GF-D8 (cell line): ENCODE data around the gene RNASEH2C.
A peak's percentile ranks its signal among the peaks of the same experiment; 100 is the strongest.
"Not testable (repeated sequence)": the region's sequence is repeated elsewhere in the genome, so short reads cannot be mapped to it uniquely, and the experiment has no call there.

Experiments
- DNase-seq: peaks from one replicate; lab custom pipeline; 2025; lab: John Stamatoyannopoulos, UW

Gene RNASEH2C

DNA sequence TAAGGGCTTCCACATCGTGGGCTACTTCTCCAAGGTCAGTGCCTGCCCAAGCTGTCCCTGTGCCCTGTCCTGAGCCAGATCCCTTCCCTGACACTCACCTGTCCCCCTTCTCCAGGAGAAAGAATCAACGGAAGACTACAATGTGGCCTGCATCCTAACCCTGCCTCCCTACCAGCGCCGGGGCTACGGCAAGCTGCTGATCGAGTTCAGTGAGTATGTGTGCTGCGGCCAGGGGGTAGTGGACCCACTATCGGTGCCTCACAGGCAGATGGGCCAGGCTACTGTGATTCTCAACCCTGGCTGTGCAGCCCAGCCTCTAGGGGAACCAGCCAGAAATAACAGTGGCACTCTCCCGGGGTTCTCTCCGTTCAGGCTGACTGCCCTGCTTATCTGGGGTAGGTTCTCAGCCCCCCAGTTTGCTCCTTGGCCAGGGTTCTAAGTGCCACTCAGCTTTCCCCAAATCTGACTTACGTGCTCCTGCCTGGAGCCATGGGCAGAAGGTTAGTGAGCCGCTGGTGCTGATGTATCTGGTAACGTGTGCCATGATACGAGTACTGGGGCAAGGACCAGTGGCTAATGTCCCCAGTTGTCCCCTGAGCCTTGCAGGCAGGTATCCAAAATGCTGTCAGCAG is 3.7 kb downstream of the RNASEH2C start:
- DNase-seq, result no peak

DNA sequence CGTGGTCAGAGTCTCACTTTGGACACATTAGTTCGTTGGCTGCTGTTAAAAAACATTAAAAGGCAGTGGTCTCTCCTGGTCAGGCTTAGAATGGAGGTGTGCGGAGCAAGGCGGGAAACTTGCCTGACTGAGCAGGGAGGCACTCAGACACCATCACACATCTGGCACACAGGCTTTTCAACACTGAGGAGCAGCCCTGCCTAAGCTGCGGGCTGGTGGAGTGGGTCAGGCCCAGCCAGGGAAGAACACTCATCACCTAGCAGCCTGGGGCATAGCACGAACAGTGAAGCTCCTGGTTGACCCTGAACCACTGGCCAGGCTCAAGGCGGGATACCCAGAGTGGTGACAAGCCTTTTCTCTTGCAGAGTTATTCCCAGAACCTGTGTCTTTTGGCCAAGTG is 4.3 kb downstream of the RNASEH2C start:
- no peak for DNase-seq

- no peak for DNase-seq
Measured at GRCh38 chr11:65714433-65714832, 6.2 kb downstream of the RNASEH2C start.

DNA sequence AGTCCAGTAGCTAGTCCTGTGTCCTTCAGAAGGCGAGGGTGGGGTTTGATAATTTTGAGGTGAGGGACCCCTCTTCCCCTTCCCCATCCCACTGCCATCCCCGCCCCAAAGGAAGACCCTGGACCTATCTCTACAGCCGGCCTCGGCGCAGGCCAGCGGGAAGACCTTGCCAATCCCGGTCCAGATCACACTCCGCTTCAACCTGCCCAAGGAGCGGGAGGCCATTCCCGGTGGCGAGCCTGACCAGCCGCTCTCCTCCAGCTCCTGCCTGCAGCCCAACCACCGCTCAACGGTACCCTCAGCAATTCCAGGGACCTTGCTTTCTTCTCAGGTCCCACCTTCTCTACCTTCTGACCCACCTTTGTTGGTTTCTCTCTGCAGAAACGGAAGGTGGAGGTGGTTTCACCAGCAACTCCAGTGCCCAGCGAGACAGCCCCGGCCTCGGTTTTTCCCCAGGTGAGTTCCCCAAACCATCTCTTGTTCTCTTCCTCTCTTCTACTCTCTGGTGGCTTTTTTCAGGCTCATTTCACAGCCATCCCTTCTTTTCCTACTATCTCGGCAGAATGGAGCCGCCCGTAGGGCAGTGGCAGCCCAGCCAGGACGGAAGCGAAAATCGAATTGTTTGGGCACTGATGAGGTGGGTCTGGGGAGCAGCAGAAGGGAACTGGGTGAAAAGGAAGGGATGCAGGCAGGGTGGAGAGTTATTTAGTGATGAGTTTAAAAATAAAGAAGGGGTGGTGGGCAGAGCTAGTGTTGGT is 7.2 kb downstream of the RNASEH2C start:
- DNase-seq, result no peak

DNA sequence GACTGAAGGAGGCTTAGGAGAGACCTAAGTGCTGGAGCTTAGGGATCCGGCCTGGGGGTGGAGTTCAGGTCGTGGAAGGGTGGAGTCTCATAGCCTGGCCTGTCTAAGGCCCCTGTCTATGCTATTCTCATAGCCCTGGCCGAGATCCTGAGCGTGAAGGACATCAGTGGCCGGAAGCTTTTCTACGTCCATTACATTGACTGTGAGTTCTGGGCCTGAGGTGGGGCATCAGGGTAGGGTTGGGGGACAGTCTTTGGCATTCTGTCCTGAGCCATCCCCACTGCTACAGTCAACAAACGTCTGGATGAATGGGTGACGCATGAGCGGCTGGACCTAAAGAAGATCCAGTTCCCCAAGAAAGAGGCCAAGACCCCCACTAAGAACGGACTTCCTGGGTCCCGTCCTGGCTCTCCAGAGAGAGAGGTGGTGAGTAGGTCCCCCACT is 7.9 kb downstream of the RNASEH2C start:
- DNase-seq, result no peak

DNA sequence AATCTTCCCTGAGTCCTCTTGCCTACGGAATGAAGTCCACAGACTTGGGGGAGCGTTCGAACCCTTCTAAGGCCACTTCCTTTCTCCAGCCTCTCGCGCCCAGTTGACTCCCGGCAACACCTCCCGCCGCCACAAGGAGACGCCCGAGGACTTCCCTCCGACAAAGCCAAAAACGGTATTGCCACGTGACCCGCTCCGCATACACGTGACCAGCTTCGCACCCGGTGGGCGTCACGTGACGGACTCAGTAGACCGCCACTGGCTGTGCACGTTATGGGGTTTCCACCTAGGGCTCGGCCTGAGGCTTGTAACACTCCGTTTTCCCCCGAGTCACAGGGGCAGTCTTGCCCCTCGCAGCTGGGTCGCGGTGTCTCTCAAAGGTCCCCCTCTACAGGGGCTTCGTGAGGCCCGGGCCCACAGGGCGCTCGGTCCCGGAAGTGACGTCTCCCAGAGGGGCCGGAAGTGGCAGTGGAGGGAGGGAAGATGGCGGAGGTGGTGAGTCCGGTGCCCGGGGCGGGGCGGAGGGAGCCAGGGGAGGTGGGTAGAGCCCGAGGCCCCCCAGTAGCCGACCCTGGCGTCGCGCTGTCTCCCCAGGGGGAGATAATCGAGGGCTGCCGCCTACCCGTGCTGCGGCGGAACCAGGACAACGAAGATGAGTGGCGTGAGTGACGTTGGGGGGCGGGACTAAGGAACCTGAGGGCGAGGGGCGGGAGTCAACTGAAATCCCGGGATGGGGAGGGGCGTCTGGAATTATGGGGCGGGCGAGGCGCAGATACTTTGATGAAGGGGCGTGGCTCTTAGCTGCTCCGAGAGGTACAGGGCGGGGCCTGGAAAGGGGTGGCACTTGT is 8.6 kb downstream of the RNASEH2C start, which contains the start of gene KAT5:
KAT5 (plus strand) TSS at position 468 of the 848 bp plus-strand sequence; CDS start at position 484, 16 bp downstream.
- DNase-seq, result peak; percentile 93

GRCh38 chr11:65710421-65710820 is 10.2 kb downstream of the RNASEH2C start:
- DNase-seq, result no peak

DNA sequence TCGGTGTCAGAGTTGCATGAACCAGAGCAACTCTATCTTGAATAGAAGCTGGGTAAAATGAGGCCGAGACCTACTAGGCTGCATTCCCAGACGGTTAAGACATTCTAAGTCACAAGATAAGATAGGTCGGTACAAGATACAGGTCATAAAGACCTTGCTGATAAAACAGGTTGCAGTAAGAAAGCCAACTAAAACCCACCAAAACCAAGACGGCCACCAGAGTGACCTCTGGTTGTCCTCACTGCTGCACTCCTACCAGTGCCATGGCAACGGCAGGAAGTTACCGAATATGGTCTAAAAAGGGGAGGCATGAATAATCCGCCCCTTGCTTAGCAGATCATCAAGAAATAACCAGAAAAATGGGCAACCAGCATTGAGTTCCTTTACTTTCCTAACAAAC is 10.9 kb downstream of the RNASEH2C start:
- no peak for DNase-seq

- DNase-seq, result no peak
Measured at GRCh38 chr11:65708451-65708850, 12.1 kb downstream of the RNASEH2C start.

DNA sequence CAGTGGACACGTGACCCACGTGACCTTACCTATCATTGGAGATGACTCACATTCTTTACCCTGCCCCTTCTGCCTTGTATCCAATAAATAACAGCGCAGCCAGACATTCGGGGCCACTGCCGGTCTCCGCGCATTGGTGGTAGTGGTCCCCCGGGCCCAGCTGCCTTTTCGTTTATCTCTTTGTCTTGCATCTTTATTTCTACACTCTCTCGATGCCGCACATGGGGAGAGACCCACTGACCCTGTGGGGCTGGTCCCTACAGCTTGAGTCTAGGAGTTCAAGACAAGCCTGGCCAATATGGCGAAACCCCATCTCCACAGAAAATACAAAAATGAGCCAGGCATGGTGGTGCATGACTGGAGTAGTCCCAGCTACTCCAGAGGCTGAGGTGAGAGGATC is 13.6 kb downstream of the RNASEH2C start:
- not testable (repeated sequence) for DNase-seq

DNA sequence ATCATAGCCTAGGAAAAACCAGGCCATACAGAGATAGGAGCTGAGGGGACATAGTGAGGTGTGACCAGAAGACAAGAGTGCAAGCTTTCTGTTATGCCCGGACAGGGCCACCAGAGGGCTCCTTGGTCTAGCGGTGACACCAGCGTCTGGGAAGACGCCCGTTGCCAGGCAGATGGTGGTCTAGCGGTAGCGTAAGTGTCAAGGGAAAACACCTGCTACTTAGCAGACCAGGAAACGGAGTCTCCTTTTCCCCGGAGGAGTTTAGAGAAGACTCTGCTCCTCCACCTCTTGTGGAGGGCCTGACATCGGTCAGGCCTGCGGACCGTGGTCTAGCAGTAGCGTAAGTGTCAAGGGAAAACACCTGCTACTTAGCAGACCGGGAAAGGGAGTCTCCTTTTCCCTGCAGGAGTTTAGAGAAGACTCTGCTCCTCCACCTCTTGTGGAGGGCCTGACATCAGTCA is 14.3 kb downstream of the RNASEH2C start:
- DNase-seq, result peak; percentile 32

- no peak for DNase-seq
Measured at GRCh38 chr11:65703846-65704245, 16.8 kb downstream of the RNASEH2C start.

- no peak for DNase-seq
Measured at GRCh38 chr11:65701686-65702085, 18.9 kb downstream of the RNASEH2C start.

DNA sequence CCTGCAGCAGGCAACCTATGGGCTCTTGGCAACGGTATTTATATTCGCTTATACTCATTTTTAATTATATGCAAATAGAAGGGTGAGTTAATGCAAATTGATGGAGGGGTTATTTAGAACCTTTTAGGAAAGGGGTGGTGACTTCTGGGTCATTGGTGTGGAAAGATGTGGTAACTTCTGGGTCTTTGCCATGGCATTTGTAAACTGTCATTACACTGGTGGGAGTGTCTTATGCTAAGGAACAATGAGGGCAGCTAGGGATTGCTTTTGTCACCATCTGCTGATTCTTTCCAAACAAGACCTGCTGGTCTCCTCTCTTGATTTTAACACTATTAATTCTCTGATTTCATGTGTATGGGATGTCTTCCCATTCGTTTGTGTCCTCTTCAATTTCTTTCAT is 20.2 kb downstream of the RNASEH2C start:
- DNase-seq, result peak; percentile 50

- no peak for DNase-seq
Measured at GRCh38 chr11:65699306-65699705, 21.3 kb downstream of the RNASEH2C start.

- no peak for DNase-seq
Measured at GRCh38 chr11:65698205-65698604, 22.4 kb downstream of the RNASEH2C start.

DNA sequence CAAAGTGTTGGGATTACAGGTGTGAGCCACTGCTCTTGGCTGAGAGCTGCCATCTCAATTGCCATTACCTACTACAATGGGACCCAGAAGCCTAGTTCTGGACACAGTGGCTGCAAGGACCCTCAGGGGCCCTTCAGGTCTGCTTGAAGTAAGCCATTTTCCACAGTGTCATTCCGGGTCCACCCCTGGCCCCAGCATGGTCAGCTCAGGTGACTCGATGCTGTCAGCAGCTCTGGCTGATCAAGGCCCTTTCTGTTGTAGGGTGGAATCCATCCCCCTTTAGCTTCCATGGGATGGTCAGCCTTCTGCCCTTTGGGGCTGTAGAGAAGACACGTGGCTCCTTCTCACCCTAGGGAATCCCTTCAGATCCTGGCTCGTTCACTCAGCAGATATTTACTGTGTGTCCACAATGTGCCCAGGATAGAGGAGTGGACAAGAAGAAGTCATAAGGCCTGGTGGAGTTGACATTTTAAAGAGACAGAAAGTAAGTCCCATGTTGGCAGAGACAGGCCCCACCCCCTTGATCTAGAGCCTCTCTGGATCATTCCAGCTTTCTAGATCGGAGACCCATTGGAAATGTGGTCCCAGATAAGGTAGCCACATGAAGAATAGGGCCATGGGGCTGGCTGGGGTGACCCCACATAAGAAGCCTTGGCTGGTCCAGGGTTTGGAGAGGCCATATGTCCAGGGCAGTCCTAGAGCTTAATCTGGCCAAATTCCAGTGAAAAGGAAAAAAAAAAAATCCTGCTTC is 23.6 kb downstream of the RNASEH2C start:
- no peak for DNase-seq

DNA sequence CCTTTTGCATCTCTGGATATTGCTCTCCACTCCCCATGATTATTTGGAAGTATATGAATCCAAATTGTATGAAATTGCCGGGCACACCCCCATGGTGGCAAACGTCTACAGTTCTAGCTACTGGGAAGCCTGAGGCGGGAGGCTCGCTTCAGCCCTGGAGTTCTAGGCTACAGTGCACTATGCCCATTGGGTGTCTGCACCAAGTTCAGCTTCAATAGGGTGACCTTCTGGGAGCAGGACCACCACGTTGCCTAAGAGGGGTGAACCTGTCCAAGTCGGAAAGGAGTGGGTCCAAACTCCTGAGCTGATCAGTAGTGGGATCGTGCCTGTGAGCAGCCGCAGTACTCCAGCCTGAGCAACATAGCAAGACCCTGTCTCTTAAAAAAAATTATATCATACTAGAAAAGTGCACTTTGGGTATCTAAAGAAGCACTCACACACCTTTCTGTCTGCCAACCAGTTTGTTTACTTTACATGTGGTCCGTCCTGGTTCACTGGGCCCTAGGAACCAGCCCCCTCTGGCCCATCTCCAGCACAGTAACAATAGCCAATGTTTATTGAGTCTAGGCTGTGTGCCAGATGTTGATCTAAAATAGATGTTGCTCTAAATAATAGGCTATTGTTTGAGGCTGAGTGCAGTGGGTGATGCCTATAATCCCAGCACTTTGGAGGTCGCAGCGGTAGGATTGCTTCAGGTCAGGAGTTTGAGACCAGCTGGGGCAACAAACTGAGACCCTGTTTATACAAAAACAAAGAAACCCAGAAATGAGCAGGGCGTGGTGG is 24.9 kb downstream of the RNASEH2C start:
- no peak for DNase-seq

DNA sequence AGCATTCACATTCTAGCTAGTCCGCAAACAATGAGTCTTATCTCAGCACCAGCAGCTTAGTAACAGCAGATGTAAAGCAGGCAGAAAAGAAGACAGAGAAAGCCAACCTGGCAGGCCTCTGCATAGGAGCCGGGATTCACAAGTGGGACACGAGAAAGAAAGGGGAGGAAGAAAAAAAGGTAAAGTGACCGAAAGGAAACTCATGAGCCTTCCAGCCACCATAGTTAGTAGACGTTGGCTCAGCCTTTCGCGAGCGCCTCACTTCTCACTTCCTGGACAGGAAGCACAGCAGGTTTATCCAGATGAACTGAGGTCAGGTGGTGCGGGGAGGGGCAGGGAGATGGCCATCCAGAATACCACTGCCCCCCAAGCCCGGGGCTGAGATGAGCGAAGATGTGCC is 28.2 kb downstream of the RNASEH2C start:
- no peak for DNase-seq

DNA sequence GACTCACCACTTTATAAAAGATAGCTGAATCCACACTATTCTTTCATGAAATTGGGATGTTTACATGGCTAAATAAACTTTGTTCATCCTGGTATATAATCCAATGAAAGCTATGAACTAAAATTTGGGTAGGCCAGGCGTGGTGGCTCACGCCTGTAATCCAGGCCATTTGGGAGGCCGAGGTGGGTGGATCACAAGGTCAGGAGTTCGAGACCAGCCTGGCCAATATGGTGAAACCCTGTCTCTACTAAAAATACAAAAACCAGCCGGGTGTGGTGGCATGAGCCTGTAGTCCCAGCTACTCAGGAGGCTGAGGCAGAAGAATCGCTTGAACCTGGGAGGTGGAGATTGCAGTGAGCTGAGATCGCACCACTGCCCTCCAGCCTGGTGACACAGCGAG is 28.8 kb downstream of the RNASEH2C start:
- not testable (repeated sequence) for DNase-seq

DNA sequence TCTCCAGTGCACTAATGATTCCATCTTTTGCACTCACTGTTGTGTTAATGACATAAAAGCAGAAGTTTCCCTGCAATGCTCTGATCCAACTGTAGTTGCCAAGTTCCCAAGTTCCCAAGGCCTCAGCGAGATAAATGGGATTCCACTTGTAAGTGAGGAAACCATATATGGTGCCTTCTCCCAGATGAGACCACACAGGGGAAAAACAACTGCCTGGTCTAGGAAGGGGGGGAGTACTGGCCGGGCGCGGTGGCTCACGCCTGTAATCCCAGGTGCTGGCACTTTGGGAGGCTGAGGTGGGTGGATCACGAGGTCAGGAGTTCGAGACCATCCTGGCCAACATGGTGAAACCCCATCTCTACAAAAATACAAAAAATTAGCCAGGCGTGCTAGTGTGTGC is 34.6 kb downstream of the RNASEH2C start:
- no peak for DNase-seq
